GM21717 (cell line): ENCODE measurements around the gene C10orf90.

Experiments
- ATAC-seq: cut with Tn5 transposase; IDR thresholded peaks from one replicate; pipeline ENCODE4 v1.9.1; 2021; ENCODE audit warnings: mild to moderate bottlenecking, moderate library complexity; ENCODE audit not compliant: unreplicated experiment

The C10orf90 gene

DNA sequence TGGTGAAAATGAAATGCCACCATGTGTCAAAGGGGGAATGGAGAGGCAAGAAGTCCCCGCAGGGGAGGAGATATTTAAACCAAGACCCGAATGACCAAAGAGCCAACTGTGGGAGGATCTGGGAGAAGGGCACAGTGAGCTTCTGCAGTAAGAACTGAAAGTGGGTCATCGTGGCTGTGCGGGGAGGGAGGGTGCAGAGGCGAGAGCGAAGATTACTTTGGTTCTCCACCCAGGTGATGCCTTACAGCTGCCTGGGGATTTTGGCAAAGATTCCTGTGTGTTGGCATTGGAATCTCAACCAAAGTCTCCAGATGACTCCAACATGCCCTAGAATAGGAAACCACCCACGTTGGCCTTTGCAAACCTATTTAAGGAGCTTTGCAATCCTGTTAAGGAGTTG lies 238.0 kb downstream of the C10orf90 start:
- ATAC-seq = no peak

DNA sequence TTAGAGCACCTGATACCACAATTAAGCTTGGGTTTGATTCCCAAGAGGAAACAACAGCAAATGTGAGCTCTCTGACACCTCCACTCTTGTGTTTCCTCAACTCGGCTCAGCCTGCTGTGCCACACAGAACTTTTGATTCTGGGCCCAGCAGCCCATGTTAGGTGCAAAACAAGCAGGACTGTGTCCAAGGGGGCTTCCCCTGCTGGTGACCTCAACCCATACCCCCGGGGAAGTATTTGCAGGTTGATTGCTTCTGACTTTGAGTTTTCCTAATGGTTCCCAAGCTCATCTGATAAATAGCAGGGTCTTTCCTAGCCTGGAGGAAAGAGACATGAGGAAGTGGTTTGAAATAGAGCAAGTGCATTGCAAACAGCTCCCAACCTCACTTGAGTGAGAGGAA lies 238.7 kb downstream of the C10orf90 start:
- no peak for ATAC-seq

DNA sequence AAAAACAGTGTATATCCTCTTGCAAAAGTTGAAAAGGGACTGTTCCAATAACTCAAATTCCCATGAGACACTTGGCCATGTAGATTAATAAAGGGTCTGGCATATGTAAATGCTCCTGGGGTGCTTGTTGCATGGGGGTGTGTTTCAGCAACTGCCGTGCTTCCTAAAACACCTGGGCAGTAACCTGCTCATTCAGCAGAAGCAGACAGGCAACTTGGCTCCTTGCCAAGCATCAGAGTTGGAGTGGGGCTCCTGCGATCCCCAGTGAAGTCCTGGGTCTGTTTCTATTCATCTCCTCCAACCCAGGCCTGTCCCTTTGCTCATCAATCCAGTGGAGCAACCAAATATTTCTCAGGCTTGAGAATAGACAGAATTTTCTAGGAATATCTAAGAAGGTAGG lies 240.0 kb downstream of the C10orf90 start:
- ATAC-seq = no peak

DNA sequence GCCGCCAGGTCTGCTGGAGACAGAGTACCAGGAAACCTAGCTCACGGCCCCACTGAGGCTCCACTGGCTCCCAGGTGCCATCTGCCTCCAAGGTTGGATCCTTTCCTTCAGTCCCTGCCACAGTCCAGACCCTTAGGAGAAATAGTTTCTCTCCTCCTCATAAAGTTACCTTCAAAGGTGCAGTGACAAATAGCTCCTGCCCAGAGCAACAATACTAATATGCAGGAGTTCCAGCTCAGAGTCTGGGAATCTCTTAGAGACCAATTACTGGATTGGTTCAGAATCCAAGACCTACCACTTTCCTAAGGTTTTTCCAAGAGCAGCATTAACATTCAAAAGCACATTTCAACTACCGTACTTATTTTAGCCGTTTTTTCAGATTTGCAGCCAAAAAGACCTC lies 241.2 kb downstream of the C10orf90 start:
- ATAC-seq = no peak

DNA sequence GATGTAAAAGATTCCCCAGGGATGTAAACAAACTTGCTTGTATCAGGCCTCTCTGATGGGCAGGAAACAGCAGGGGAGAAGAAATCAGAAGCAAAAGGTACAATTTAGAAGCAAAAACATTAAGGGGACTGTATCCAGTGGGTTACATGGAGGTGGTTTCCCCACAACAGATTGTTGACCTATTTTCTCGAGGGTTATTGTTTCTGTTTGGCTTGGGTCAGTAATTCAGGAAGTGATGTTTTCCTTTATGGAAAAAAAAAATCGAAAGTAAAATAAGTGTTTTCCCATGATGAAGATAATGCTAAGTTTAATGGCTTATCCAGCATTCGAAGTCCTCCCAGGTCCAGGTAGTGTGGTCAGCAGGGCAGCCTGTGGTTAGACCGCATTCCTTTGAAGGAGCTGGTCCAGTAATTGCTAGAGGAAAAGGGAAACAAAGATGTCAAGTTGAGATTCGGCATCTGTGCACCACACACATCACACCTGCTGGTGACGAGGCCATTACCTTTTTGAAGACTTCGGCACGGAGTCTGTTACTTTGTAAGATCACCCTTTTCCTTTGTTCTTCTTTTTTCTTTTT lies 244.9 kb downstream of the C10orf90 start:
- ATAC-seq = no peak

GRCh38 chr10:126425032-126425431 lies 245.5 kb downstream of the C10orf90 start:
- ATAC-seq = no peak

DNA sequence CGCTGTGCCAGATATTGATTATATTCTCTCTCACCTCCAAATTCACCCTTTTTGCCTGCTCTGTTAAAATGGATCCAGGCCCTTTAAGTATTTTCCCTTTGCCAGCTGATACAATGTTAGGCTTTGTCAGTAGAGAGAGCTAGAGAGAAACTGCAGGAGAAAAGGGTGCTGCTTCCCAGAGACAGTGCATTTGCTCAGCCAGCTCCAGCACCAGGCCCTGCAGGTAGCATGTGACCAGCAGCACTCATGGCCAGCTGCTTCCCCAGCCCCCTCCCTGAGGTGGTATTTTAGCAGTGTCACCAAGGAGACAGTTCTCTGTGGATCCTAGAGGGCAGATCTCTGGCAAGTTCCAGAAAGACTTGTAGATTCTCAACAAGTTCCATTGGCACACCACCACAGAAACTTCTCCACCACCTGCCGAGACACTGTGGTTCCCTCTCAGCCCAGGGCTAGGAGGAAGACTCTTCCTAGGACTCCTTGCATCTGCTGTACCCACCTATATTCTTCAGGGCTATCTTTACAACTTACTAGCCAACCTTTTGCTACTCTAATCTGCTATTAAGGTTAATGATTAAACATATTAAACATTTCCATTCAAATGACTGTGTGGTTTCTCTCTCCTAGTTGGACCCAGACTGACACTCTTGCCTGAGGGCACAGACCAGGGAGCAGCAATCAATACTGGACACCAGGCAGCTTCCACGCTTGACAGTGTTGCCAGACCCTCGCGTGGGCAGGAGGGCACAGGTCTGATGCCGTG lies 246.6 kb downstream of the C10orf90 start:
- ATAC-seq = no peak

DNA sequence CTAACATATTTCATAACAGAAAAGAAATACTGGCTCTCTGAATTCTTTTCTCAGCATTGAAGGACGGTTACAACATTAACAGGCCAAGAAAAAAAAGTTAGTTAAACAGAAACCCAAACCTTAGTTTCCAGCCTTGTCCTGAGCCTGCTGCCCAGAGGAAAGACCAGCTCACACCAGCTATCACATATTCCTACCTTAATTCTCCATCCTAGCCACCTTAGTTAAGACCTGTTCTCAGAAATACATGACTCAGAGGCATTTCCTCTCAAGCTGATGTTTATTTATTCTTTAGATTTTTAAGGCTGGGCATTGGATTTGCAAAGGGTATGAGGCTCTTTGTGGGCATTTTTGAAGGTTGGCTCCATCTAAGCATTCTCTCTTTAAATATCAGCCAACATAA lies 247.9 kb downstream of the C10orf90 start:
- ATAC-seq = no peak

DNA sequence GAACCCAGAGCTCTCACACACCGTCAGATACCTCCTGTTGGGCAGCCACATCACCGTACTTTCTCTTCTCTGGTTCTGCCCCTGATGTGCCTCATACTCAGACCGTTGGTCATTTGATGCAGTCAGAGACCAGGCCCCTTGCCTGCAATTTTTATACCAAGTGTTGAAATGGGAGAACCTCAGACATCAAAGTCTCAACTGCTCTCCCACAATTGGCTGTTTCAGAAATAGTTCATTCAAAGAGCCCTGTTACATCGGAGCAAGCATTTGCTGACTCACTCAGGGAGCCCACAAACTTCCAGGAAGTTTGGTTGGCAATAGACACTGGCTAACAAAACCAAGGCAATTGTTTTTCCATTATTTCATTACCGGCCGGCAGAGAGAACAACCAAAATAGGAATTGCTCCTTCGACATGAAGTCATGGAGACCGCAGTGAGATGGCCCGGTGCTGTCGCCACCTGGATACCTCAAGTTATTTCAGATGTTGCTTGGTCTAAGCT lies 248.7 kb downstream of the C10orf90 start:
- ATAC-seq = no peak

GRCh38 chr10:126420567-126421300 lies 249.8 kb downstream of the C10orf90 start:
- no peak for ATAC-seq

DNA sequence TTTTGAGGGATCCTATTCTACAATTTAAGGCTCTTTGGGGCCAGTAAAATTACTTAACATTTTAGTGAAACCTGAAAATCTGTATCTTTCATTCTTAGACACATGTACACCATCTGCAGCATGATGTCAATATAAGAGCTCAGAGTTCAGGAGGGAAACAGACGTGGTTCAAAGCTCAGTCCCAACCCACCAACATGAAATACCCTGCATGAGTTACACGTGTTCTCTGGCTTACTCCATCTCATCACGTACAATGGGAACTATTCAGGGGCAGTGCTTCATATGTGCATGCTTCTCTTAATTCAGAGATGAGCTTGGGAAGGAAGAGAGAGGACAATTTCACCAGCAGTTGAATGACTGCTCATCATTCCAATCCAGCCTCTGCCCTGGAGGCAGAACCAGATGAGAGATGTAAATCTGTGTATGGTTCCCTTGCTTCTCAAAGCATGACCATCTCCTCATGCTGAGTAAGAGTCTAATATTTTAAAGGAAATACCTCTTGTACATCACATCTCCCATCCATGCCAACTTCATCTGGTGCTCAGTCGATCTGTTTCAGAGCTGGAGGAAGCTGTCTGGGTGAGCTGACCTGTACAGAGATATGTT lies 253.2 kb downstream of the C10orf90 start:
- no peak for ATAC-seq

GRCh38 chr10:126409821-126410220 lies 260.7 kb downstream of the C10orf90 start:
- no peak for ATAC-seq

GRCh38 chr10:126408953-126409641 lies 261.4 kb downstream of the C10orf90 start:
- ATAC-seq = no peak

- ATAC-seq = no peak
Observed at GRCh38 chr10:126407831-126408230, 262.7 kb downstream of the C10orf90 start.

DNA sequence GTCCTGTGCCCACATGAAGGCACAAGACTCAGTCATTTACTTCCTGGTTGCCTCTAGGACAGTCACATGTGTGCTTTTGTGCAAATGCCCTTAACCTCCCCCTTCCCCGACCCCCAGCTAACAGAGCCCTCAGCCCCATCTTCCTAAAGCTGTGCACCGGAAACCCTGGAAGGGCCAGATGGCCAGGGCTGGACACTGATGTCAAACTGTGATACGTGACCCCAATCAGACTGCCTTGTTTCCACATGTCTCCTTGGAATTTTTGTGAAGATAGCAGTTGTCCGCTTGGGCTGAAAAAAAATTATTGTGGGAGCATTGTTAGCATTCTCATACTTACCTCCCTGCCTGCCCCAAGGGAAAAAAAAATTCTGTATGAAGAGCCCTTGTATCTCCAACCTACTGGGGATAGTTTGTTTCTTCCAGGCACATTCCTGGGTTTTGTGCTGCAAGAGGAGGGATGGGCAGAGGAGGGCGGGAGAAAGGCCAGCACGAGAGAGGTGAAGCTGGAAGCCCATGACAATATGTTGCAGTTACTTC lies 265.2 kb downstream of the C10orf90 start:
- ATAC-seq = no peak

- no peak for ATAC-seq
Observed at GRCh38 chr10:126402721-126403695, 267.5 kb downstream of the C10orf90 start.

GRCh38 chr10:126400641-126401040 lies 269.9 kb downstream of the C10orf90 start:
- no peak for ATAC-seq

DNA sequence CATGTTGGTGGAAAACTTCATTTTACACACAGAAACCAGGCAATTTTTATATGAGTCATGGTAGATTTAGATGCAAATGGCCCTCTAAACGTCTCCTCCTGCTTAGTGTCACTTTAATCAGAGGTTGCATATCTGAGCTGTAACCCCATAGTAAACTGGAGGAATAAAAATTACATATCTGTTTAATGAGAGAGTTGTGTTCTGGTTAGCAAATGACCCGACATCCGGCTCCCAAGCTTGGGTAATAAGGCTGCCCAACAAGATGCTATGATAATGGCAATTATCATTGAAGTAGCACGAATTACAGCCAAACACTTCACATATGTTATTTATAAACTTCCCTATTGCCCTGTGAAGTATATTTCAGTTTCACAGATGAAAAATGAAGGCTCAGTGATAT lies 271.6 kb downstream of the C10orf90 start:
- no peak for ATAC-seq

- ATAC-seq = no peak
Observed at GRCh38 chr10:126398383-126398743, 272.1 kb downstream of the C10orf90 start.
